Coronary artery (tissue), 2 donors: Measurements from ENCODE around the gene PCYOX1L.
A peak's percentile ranks its signal among the peaks of the same experiment; 100 is the strongest.

ENCODE experiments used
- DNase-seq: peaks from one replicate; pipeline ENCODE4 v3.0.0-alpha.2; 2017; ENCODE audit warnings: low spot score
- H3K27ac ChIP-seq, 2 donors: fragments of 200-600 bp; sonication (generic); one replicate each; pipeline ENCODE4 v1.5.1; 2016 to 2019
- H3K4me3 ChIP-seq: fragments of 200-600 bp; sonication (generic); 2 replicates; pipeline ENCODE4 v1.5.1; 2016; ENCODE audit warnings: mild to moderate bottlenecking, moderate library complexity
- CTCF ChIP-seq: fragments of 200-600 bp; sonication (generic); IDR thresholded peaks from one replicate; pipeline ENCODE4 v1.5.1; 2019; ENCODE audit warnings: antibody characterized with exemption

The PCYOX1L gene

GRCh38 chr5:149411738-149412519 is 54.1 kb downstream of the PCYOX1L start:
- peak; percentile 69 for DNase-seq
- no peak for TF ChIP-seq CTCF
- H3K4me3 ChIP-seq = peak overlapping the region; percentile 85
- H3K27ac ChIP-seq = peak overlapping the region; percentile 94 to 95

- peak overlapping the region; percentile 94 to 95 for H3K27ac ChIP-seq
Observed at GRCh38 chr5:149412783-149413476, 55.1 kb downstream of the PCYOX1L start.

GRCh38 chr5:149413477-149414210 is 55.8 kb downstream of the PCYOX1L start:
- no peak for TF ChIP-seq CTCF
- H3K27ac ChIP-seq = peak overlapping the region; percentile 94 to 95
- peak overlapping the region; percentile 85 for H3K4me3 ChIP-seq
- DNase-seq = peak; percentile 64

More at GRCh38 chr5:149412783-149413476, 55.1 kb downstream of the PCYOX1L start:
- H3K4me3 ChIP-seq = peak overlapping the region; percentile 85
- no peak for DNase-seq
- no peak for TF ChIP-seq CTCF

GRCh38 chr5:149414405-149415065 is 56.7 kb downstream of the PCYOX1L start:
- TF ChIP-seq CTCF = no peak
- H3K4me3 ChIP-seq = peak overlapping the region; percentile 85
- peak overlapping the region; percentile 94 to 95 for H3K27ac ChIP-seq
- peak; percentile 84 for DNase-seq

GRCh38 chr5:149415066-149415967 is 57.5 kb downstream of the PCYOX1L start:
- Histone ChIP-seq H3K27ac (peak overlapping the region; percentile 94 to 95), H3K4me3 (peak overlapping the region; percentile 85)
- TF ChIP-seq CTCF = no peak
- peak; percentile 64 for DNase-seq
